ENCODE results near the gene ZNF407. TPM values are rescaled to one million over a fixed set of nuclear protein-coding genes. Genes with fewer than 3 reads are reported as not detected.

ZNF407 gene
- total RNA-seq, 2 experiments from 2014 or later, result 11.4 TPM

Other genes starting within 250 kb of the ZNF407 start
- not detected for gene DIPK1C, start 140.6 kb upstream of the ZNF407 start, total RNA-seq
- gene CNDP2, start 101.5 kb upstream of the ZNF407 start, total RNA-seq, result 100 to 1,000 TPM; 128 to 146 TPM
- not detected for gene CNDP1, start 63.4 kb upstream of the ZNF407 start, total RNA-seq